HepG2 (cell line): ENCODE results near the gene PTGDS. TPM values are rescaled to one million over a fixed set of nuclear protein-coding genes. Genes with fewer than 3 reads are reported as not detected.

Experiments
- KDM4B ChIP-seq: sonication (generic); formaldehyde crosslinking; IDR thresholded peaks from 2 replicates; pipeline ENCODE4 v1.4.0; 2020; ENCODE audit warnings: missing genetic modification reagents
- MTA1 ChIP-seq: sonication (generic); formaldehyde crosslinking; IDR thresholded peaks from 2 replicates; pipeline ENCODE4 v1.4.0; 2020; ENCODE audit warnings: missing genetic modification reagents, mild to moderate bottlenecking, borderline replicate concordance
- MXD4 ChIP-seq: IDR thresholded peaks from 2 replicates; pipeline ENCODE4 v1.6.1; 2016; ENCODE audit warnings: mild to moderate bottlenecking, missing biosample characterization, missing genetic modification reagents
- POLR2G ChIP-seq: fragments of 200-400 bp; formaldehyde crosslinking; IDR thresholded peaks from 2 replicates; pipeline ENCODE4 v1.6.1; 2018; ENCODE audit warnings: mild to moderate bottlenecking, low read depth, low read length, moderate library complexity
- RCOR2 ChIP-seq: IDR thresholded peaks from 2 replicates; pipeline ENCODE4 v1.6.1; 2016; ENCODE audit warnings: missing biosample characterization, missing genetic modification reagents
- SALL1 ChIP-seq: sonication (generic); formaldehyde crosslinking; IDR thresholded peaks from 2 replicates; pipeline ENCODE4 v1.8.0; 2022; ENCODE audit warnings: mild to moderate bottlenecking, missing genetic modification reagents
- SATB2 ChIP-seq: sonication (generic); formaldehyde crosslinking; IDR thresholded peaks from 2 replicates; pipeline ENCODE4 v1.5.0; 2020; ENCODE audit warnings: missing genetic modification reagents
- ZFP36L1 ChIP-seq: sonication (generic); formaldehyde crosslinking; IDR thresholded peaks from 2 replicates; pipeline ENCODE4 v1.8.0; 2022; ENCODE audit warnings: mild to moderate bottlenecking, missing genetic modification reagents, moderate library complexity
- ZNF383 ChIP-seq: sonication (generic); formaldehyde crosslinking; IDR thresholded peaks from 2 replicates; pipeline ENCODE4 v1.4.0; 2020; ENCODE audit warnings: missing genetic modification reagents, mild to moderate bottlenecking, borderline replicate concordance
- ZNF607 ChIP-seq: sonication (generic); formaldehyde crosslinking; IDR thresholded peaks from 2 replicates; pipeline ENCODE4 v1.5.1; 2020; ENCODE audit warnings: missing genetic modification reagents, mild to moderate bottlenecking, borderline replicate concordance
- ZNF678 ChIP-seq: sonication (generic); formaldehyde crosslinking; IDR thresholded peaks from 2 replicates; pipeline ENCODE4 v1.4.0; 2020; ENCODE audit warnings: mild to moderate bottlenecking, missing genetic modification reagents
- ZNF841 ChIP-seq: sonication (generic); formaldehyde crosslinking; IDR thresholded peaks from 2 replicates; pipeline ENCODE4 v1.8.1; 2023; ENCODE audit warnings: missing genetic modification reagents, borderline replicate concordance
- polyA plus RNA-seq, 8 experiments: library from polyadenylated mRNA; depleted of rRNA in 3 of 8; stranded (reverse) in 7 of 8; unstranded in 1 of 8; fragments of >200 nt; fragmentation: Illumina TruSeq in 4 of 8; extraction: Trizol in 4 of 8; gene quantifications; 2 replicates each; pipeline versions ENCODE4 v1.2.1 to v1.2.3, GENCODE V29; 2011 to 2016; ENCODE audit warnings: low read depth in 4 of 8, missing spikeins in 1 of 8, mixed read lengths in 1 of 8; ENCODE audit not compliant: insufficient read depth in 1 of 8
- total RNA-seq, 5 experiments: library from RNA; depleted of rRNA; stranded (reverse); fragments of >200 nt; fragmentation: Illumina TruSeq; extraction: Trizol; gene quantifications; 2 replicates each; pipeline ENCODE4 v1.2.3, GENCODE V29; 2016; ENCODE audit warnings: low read depth in 1 of 5
- TF ChIP-seq, protein P1 (sequence below): sonication (generic); formaldehyde crosslinking; IDR thresholded peaks from 2 replicates; pipeline ENCODE4 v1.9.0; 2022; ENCODE audit warnings: missing genetic modification reagents, mild to moderate bottlenecking, borderline replicate concordance
- TF ChIP-seq, protein P2 (sequence below): sonication (generic); formaldehyde crosslinking; IDR thresholded peaks from 2 replicates; pipeline ENCODE4 v1.5.1; 2020; ENCODE audit warnings: mild to moderate bottlenecking, missing genetic modification reagents, borderline replicate concordance
- TF ChIP-seq, protein P3 (sequence below): sonication (generic); formaldehyde crosslinking; IDR thresholded peaks from 2 replicates; pipeline ENCODE4 v1.4.0; 2020; ENCODE audit warnings: missing genetic modification reagents
- TF ChIP-seq, protein P4 (sequence below): sonication (generic); formaldehyde crosslinking; IDR thresholded peaks from 2 replicates; pipeline ENCODE4 v1.5.1; 2020; ENCODE audit warnings: mild to moderate bottlenecking, moderate library complexity, missing genetic modification reagents
- TF ChIP-seq, protein P5 (sequence below): sonication (generic); formaldehyde crosslinking; IDR thresholded peaks from 2 replicates; pipeline ENCODE4 v1.5.0; 2020; ENCODE audit warnings: missing genetic modification reagents, mild to moderate bottlenecking, borderline replicate concordance
- TF ChIP-seq, protein P6 (sequence below): sonication (generic); formaldehyde crosslinking; IDR thresholded peaks from 2 replicates; pipeline ENCODE4 v1.8.1; 2022; ENCODE audit warnings: mild to moderate bottlenecking, missing genetic modification reagents

PTGDS gene
- total and polyA plus RNA-seq, 2 of the 13 experiments (the other 11 are each of a cell fraction or from before 2014, with no cell fraction given), result 0.33 to 0.50 TPM

DNA sequence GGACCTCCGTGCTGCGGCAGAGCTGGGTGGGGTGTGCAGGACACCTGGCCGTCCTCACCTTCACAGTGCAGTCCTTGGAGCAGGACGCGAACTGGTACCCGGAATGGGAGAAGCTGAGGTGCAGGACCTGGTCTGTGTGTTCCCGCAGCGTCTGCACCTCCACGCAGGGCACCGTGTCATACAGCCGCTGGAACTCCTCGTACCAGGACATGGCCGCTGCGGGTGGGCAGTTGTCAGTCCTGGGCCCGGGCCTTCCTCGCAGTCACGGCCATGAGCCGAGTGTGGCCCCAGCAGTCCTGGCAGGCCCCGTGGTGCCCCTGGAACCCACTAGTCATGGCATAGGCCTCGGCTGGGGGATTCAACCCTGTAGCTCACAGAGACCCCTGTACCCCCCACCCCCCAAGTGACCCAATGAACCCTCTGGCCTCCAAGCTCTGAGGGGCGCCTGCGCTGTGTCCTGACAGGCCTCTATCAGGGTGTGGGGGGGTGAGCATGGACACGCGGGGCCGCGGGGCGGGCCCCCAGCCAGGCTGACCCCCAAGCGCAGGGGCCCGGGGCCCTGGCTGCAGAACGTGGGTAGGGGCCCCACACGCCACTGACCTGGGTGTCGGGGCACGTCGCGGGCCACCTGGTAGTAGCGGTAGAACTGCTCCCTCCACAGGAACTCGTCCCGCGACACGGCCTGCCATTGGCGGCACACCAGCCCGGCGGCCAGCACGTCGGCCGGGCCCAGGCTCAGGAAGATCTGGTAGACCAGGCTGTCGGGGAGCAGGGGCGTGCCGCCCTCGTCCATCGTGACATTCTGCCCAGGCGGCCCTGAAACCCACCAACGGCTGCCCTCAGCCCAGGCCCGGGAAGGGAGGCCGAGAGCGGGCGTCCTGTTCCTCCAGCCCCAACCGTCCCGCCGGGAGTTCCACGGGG is 33.8 kb upstream of the PTGDS start (continued):
- TF ChIP-seq, protein P1, sequence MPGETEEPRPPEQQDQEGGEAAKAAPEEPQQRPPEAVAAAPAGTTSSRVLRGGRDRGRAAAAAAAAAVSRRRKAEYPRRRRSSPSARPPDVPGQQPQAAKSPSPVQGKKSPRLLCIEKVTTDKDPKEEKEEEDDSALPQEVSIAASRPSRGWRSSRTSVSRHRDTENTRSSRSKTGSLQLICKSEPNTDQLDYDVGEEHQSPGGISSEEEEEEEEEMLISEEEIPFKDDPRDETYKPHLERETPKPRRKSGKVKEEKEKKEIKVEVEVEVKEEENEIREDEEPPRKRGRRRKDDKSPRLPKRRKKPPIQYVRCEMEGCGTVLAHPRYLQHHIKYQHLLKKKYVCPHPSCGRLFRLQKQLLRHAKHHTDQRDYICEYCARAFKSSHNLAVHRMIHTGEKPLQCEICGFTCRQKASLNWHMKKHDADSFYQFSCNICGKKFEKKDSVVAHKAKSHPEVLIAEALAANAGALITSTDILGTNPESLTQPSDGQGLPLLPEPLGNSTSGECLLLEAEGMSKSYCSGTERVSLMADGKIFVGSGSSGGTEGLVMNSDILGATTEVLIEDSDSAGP (CRISPR knock-in tag), result peak; percentile 42; the same call in 1 of the 2 replicates
- TF ChIP-seq, protein P2, sequence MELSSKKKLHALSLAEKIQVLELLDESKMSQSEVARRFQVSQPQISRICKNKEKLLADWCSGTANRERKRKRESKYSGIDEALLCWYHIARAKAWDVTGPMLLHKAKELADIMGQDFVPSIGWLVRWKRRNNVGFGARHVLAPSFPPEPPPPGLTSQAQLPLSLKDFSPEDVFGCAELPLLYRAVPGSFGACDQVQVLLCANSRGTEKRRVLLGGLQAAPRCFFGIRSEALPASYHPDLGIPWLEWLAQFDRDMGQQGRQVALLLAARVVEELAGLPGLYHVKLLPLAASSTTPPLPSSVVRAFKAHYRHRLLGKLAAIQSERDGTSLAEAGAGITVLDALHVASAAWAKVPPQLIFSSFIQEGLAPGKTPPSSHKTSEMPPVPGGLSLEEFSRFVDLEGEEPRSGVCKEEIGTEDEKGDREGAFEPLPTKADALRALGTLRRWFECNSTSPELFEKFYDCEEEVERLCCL (CRISPR knock-in tag), result no peak
- TF ChIP-seq, protein P3, sequence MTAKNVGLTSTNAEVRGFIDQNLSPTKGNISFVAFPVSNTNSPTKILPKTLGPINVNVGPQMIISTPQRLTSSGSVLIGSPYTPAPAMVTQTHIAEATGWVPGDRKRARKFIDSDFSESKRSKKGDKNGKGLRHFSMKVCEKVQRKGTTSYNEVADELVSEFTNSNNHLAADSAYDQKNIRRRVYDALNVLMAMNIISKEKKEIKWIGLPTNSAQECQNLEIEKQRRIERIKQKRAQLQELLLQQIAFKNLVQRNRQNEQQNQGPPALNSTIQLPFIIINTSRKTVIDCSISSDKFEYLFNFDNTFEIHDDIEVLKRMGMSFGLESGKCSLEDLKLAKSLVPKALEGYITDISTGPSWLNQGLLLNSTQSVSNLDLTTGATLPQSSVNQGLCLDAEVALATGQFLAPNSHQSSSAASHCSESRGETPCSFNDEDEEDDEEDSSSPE (CRISPR knock-in tag), result no peak
- TF ChIP-seq ZNF607 (CRISPR knock-in tag) (peak; percentile 7; the same call in 1 of the 2 replicates), KDM4B (no peak), SALL1 (CRISPR knock-in tag) (peak; percentile 12; the same call in 1 of the 2 replicates), RCOR2 (CRISPR knock-in tag) (no peak), MTA1 (CRISPR knock-in tag) (0 out of 2 replicates have a peak, but pooled peaks have one; percentile 41), ZNF678 (CRISPR knock-in tag) (0 out of 2 replicates have a peak, but pooled peaks have one; percentile 24), SATB2 (no peak), ZNF841 (CRISPR knock-in tag) (no peak), ZNF383 (CRISPR knock-in tag) (no peak), MXD4 (CRISPR knock-in tag) (no peak), POLR2G (peak; percentile 0), ZFP36L1 (CRISPR knock-in tag) (no peak)
- TF ChIP-seq, protein P4, sequence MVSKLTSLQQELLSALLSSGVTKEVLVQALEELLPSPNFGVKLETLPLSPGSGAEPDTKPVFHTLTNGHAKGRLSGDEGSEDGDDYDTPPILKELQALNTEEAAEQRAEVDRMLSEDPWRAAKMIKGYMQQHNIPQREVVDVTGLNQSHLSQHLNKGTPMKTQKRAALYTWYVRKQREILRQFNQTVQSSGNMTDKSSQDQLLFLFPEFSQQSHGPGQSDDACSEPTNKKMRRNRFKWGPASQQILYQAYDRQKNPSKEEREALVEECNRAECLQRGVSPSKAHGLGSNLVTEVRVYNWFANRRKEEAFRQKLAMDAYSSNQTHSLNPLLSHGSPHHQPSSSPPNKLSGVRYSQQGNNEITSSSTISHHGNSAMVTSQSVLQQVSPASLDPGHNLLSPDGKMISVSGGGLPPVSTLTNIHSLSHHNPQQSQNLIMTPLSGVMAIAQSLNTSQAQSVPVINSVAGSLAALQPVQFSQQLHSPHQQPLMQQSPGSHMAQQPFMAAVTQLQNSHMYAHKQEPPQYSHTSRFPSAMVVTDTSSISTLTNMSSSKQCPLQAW (CRISPR knock-in tag), result 0 out of 2 replicates have a peak, but pooled peaks have one; percentile 21
- TF ChIP-seq, protein P5, sequence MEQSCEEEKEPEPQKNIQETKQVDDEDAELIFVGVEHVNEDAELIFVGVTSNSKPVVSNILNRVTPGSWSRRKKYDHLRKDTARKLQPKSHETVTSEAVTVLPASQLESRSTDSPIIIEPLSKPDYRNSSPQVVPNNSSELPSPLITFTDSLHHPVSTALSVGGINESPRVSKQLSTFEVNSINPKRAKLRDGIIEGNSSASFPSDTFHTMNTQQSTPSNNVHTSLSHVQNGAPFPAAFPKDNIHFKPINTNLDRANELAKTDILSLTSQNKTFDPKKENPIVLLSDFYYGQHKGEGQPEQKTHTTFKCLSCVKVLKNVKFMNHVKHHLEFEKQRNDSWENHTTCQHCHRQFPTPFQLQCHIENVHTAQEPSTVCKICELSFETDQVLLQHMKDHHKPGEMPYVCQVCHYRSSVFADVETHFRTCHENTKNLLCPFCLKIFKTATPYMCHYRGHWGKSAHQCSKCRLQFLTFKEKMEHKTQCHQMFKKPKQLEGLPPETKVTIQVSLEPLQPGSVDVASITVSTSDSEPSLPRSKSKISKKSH (CRISPR knock-in tag), result peak; percentile 9; the same call in 1 of the 2 replicates
- TF ChIP-seq, protein P6, sequence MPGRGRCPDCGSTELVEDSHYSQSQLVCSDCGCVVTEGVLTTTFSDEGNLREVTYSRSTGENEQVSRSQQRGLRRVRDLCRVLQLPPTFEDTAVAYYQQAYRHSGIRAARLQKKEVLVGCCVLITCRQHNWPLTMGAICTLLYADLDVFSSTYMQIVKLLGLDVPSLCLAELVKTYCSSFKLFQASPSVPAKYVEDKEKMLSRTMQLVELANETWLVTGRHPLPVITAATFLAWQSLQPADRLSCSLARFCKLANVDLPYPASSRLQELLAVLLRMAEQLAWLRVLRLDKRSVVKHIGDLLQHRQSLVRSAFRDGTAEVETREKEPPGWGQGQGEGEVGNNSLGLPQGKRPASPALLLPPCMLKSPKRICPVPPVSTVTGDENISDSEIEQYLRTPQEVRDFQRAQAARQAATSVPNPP (CRISPR knock-in tag), result no peak
